Caco-2 (cell line): ENCODE data around the gene HACL1. TPM values are rescaled to one million over a fixed set of nuclear protein-coding genes. Genes with fewer than 3 reads are reported as not detected.

Source experiments
- BruUV-seq: library from RNA; stranded (reverse); fragments of 400-500 nt; replicated peaks from 2 replicates; lab custom pipeline; 2021; lab: Mats Ljungman, UMichigan
- CTCF ChIA-PET: fragments of 300-600 bp; sonication (Branson Sonifier 250); formaldehyde crosslinking; loops from one replicate; lab custom pipeline; 2022; ENCODE audit warnings: antibody characterized with exemption; lab: Charles Lee
- POLR2A ChIA-PET: fragments of 300-600 bp; sonication (Branson Sonifier 250); formaldehyde crosslinking; loops from one replicate; lab custom pipeline; 2022; ENCODE audit warnings: antibody characterized with exemption; lab: Charles Lee
- DNase-seq, 2 experiments: peaks; one replicate each; pipeline versions ENCODE4 v3.0.0 to v3.0.0-alpha.2; 2020 to 2022
- H3K27me3 ChIP-seq: replicated peaks from 2 replicates; pipeline ENCODE4 v1.6.0; 2011; ENCODE audit warnings: low read length; ENCODE audit not compliant: control insufficient read depth, insufficient read depth
- H3K36me3 ChIP-seq: 2 replicates; pipeline ENCODE4 v1.5.1; 2011; ENCODE audit warnings: low read length; ENCODE audit not compliant: control insufficient read depth, insufficient read depth
- H3K4me1 ChIP-seq: fragments of 250-450 bp; sonication (Bioruptor Pico); 2 replicates; pipeline ENCODE4 v1.5.1; 2020; ENCODE audit warnings: mild to moderate bottlenecking
- H3K4me3 ChIP-seq: 2 replicates; pipeline ENCODE4 v1.5.1; 2011; ENCODE audit warnings: low read depth, mild to moderate bottlenecking, control low read depth, low read length
- H3K9me3 ChIP-seq: fragments of 250-450 bp; sonication (Bioruptor Pico); 2 replicates; pipeline ENCODE4 v1.5.1; 2020; ENCODE audit warnings: mild to moderate bottlenecking, moderate library complexity
- H3K27ac Mint-ChIP-seq: one replicate; pipeline ENCODE4 v1.8.0; 2022; ENCODE audit warnings: mixed read lengths; ENCODE audit not compliant: unreplicated experiment
- H3K27me3 Mint-ChIP-seq: one replicate; pipeline ENCODE4 v1.8.0; 2022; ENCODE audit warnings: mixed read lengths; ENCODE audit not compliant: insufficient read depth, unreplicated experiment
- H3K36me3 Mint-ChIP-seq: one replicate; pipeline ENCODE4 v1.8.0; 2022; ENCODE audit warnings: mild to moderate bottlenecking, mixed read lengths; ENCODE audit not compliant: insufficient read depth, unreplicated experiment
- H3K4me1 Mint-ChIP-seq: one replicate; pipeline ENCODE4 v1.8.0; 2022; ENCODE audit warnings: low read depth, mixed read lengths; ENCODE audit not compliant: unreplicated experiment
- H3K4me3 Mint-ChIP-seq: one replicate; pipeline ENCODE4 v1.8.0; 2022; ENCODE audit warnings: mild to moderate bottlenecking, moderate library complexity, mixed read lengths; ENCODE audit not compliant: unreplicated experiment
- H3K9me3 Mint-ChIP-seq: one replicate; pipeline ENCODE4 v1.8.0; 2022; ENCODE audit warnings: mixed read lengths; ENCODE audit not compliant: unreplicated experiment
- intact Hi-C: fragments of 100-400 bp; cut with micrococcal nuclease; formaldehyde crosslinking; loops from one replicate; pipeline ENCODE4 v1.10.0; 2022; ENCODE audit not compliant: unreplicated experiment
- total RNA-seq: library from RNA; stranded (reverse); gene quantifications from 2 replicates; pipeline ENCODE4 v1.2.3, GENCODE V29; 2022
- TF ChIP-seq, protein P1 (sequence below), 2 experiments: fragments of 200-600 bp in 1 of 2; IDR thresholded peaks; 1 replicate in 1 of 2; 2 replicates in 1 of 2; pipeline versions ENCODE4 v1.5.1 to v1.8.0; 2011 to 2022; ENCODE audit warnings: antibody characterized with exemption in 1 of 2, control low read depth in 1 of 2, inconsistent platforms in 1 of 2, low read depth in 1 of 2, low read length in 1 of 2, mild to moderate bottlenecking in 1 of 2, moderate library complexity in 1 of 2; ENCODE audit not compliant: insufficient read depth in 1 of 2, severe bottlenecking in 1 of 2, unreplicated experiment in 1 of 2

Gene HACL1
- total RNA-seq, 1 experiment from 2014 or later: 48.1 TPM

DNA sequence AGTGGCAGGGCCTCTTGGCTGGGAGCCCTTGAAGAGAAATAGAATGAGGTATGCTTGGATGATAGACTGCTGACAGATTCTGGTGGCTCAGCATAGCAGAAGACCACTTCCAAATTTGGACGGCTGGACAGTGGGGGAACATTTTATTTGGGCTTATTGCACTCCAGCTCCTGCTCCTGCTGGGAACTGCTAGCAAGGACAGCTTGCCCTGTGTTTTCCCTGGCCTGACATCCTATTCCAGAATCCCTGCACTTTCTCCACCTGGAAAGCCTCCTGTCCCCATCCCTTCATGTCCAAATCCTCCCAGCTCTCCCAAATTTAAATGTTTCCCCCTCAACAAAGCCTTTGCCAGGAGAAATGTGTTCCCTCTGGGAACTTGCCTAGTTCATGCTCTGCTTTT is 70.0 kb downstream of the HACL1 start:
- H3K4me3 ChIP-seq: no peak overlapping the region
- Mint-ChIP-seq H3K27me3 (no peaks in the 10 kb centered on the region), H3K27ac (no peak overlapping the region), H3K4me3 (no peak overlapping the region), H3K36me3 (no peaks in the 10 kb centered on the region), H3K4me1 (peaks cover 6% of the 10 kb centered on the region), H3K9me3 (no peaks in the 10 kb centered on the region)
- ChIA-PET POLR2A (no interaction called here), CTCF (no interaction called here)
- no peaks in the 10 kb centered on the region for H3K9me3 ChIP-seq
- no TSS peak for BruUV-seq
- DNase-seq: no peak
- no peaks in the 10 kb centered on the region for H3K4me1 ChIP-seq
- no peaks in the 10 kb centered on the region for H3K27me3 ChIP-seq
- H3K36me3 ChIP-seq: no peaks in the 10 kb centered on the region
- TF ChIP-seq, protein P1, sequence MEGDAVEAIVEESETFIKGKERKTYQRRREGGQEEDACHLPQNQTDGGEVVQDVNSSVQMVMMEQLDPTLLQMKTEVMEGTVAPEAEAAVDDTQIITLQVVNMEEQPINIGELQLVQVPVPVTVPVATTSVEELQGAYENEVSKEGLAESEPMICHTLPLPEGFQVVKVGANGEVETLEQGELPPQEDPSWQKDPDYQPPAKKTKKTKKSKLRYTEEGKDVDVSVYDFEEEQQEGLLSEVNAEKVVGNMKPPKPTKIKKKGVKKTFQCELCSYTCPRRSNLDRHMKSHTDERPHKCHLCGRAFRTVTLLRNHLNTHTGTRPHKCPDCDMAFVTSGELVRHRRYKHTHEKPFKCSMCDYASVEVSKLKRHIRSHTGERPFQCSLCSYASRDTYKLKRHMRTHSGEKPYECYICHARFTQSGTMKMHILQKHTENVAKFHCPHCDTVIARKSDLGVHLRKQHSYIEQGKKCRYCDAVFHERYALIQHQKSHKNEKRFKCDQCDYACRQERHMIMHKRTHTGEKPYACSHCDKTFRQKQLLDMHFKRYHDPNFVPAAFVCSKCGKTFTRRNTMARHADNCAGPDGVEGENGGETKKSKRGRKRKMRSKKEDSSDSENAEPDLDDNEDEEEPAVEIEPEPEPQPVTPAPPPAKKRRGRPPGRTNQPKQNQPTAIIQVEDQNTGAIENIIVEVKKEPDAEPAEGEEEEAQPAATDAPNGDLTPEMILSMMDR (IDR thresholded peaks at IDR 0.05; ENCODE audit: insufficient read depth in 1 of 2, low read depth in 1 of 2, low read length in 1 of 2, severe bottlenecking in 1 of 2, unreplicated experiment in 1 of 2): no peak
- intact Hi-C loops: no loop called here

GRCh38 chr3:15528854-15529537 is 72.4 kb downstream of the HACL1 start:
- Histone ChIP-seq H3K4me1 (no peaks in the 10 kb centered on the region), H3K9me3 (no peaks in the 10 kb centered on the region), H3K27me3 (no peaks in the 10 kb centered on the region), H3K36me3 (no peaks in the 10 kb centered on the region), H3K4me3 (no peak overlapping the region)
- ChIA-PET CTCF (no interaction called here), POLR2A (no interaction called here)
- intact Hi-C loops: no loop called here
- Mint-ChIP-seq H3K4me3 (no peak overlapping the region), H3K27ac (no peak overlapping the region), H3K36me3 (no peaks in the 10 kb centered on the region), H3K4me1 (peaks cover 6% of the 10 kb centered on the region), H3K27me3 (no peaks in the 10 kb centered on the region), H3K9me3 (no peaks in the 10 kb centered on the region)
- TF ChIP-seq, protein P1 (IDR thresholded peaks at IDR 0.05; ENCODE audit: insufficient read depth in 1 of 2, low read depth in 1 of 2, low read length in 1 of 2, severe bottlenecking in 1 of 2, unreplicated experiment in 1 of 2): no peak
- DNase-seq: no peak
- no TSS peak for BruUV-seq

- H3K9me3 ChIP-seq: no peaks in the 10 kb centered on the region
- CTCF ChIA-PET: interaction anchor here (0.6 kb wide), 1 partner anchor 259 kb away, joined by 3 read pairs; no protein-coding TSS in a partner anchor
These were observed 74.3 kb downstream of the HACL1 start for GRCh38 chr3:15527031-15527459.

More at GRCh38 chr3:15527031-15527459, 74.3 kb downstream of the HACL1 start:
- Mint-ChIP-seq H3K9me3 (no peaks in the 10 kb centered on the region), H3K36me3 (no peaks in the 10 kb centered on the region), H3K4me3 (no peak overlapping the region), H3K27me3 (no peaks in the 10 kb centered on the region), H3K4me1 (peaks cover 6% of the 10 kb centered on the region), H3K27ac (no peak overlapping the region)
- POLR2A ChIA-PET: no interaction called here
- no TSS peak for BruUV-seq
- Histone ChIP-seq H3K36me3 (no peaks in the 10 kb centered on the region), H3K4me1 (no peaks in the 10 kb centered on the region), H3K27me3 (no peaks in the 10 kb centered on the region), H3K4me3 (no peak overlapping the region)
- TF ChIP-seq, protein P1 (IDR thresholded peaks at IDR 0.05; ENCODE audit: insufficient read depth in 1 of 2, low read depth in 1 of 2, low read length in 1 of 2, severe bottlenecking in 1 of 2, unreplicated experiment in 1 of 2): peak; percentile 44 to 56
- intact Hi-C loops: no loop called here
- peak in 1 of 2 experiments; percentile 21 for DNase-seq
